Gastrocnemius medialis (tissue), 4 donors: ENCODE results near the gene TTC17.

Experiments used
- CTCF ChIP-seq, 5 experiments: fragments of 450-650 bp in 3 of 5; fragments of 200-600 bp in 2 of 5; sonication (generic) in 2 of 5; IDR thresholded peaks in 4 of 5; conservative IDR thresholded peaks in 1 of 5; 1 replicate in 4 of 5; 2 replicates in 1 of 5; pipeline ENCODE4 v1.5.1; 2016 to 2019; ENCODE audit warnings: antibody characterized with exemption in 5 of 5, mild to moderate bottlenecking in 3 of 5, moderate library complexity in 3 of 5
- POLR2A ChIP-seq, 2 donors: fragments of 450-650 bp; IDR thresholded peaks; one replicate each; pipeline ENCODE4 v1.6.1; 2017; ENCODE audit warnings: antibody characterized with exemption in 2 of 2, mild to moderate bottlenecking in 2 of 2, moderate library complexity in 2 of 2

DNA sequence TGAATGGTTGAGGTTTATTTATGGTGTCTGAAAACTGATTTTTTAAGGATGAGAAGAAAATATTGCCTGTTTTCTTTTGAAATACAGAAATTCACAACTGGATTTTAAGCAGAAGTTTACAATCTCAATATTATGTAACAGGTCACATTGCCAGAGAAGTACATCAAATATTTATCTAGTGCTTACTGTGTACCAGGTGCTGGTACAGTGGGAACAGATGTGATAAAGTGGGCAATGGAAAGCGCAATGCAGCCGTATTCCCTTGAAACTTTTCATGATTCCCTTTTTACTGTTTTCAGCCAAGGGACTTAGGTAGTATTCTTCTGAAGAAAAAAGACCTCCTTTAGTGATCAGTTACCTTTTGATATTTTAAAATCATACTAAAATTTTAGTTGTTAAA is 49.6 kb downstream of the TTC17 start:
- TF ChIP-seq POLR2A (IDR thresholded peaks at IDR 0.05), result no peak
- TF ChIP-seq CTCF (IDR thresholded peaks at IDR 0.05 in 4 of 5, conservative IDR thresholded peaks at IDR 0.05 in 1 of 5), result no peak
